Activated CD4-positive, alpha-beta T cell treated with anti-CD3 and anti-CD28 coated beads, Interleukin-2, amount 10 ng/mL, durations not matched to agents 24 days and 14 days (primary cell): ENCODE results near the gene PIK3R3. TPM values are rescaled to one million over a fixed set of nuclear protein-coding genes. Genes with fewer than 3 reads are reported as not detected.

Experiments used
- DNase-seq: peaks from one replicate; pipeline ENCODE4 v3.0.0; 2022
- H3K27ac Mint-ChIP-seq: one replicate; pipeline ENCODE4 v1.8.0; 2022; ENCODE audit warnings: mild to moderate bottlenecking, mixed read lengths
- H3K27me3 Mint-ChIP-seq: one replicate; pipeline ENCODE4 v1.8.0; 2022; ENCODE audit warnings: mixed read lengths
- H3K36me3 Mint-ChIP-seq: one replicate; pipeline ENCODE4 v1.8.0; 2022; ENCODE audit warnings: low read depth, mild to moderate bottlenecking, mixed read lengths
- H3K4me1 Mint-ChIP-seq: one replicate; pipeline ENCODE4 v1.8.0; 2021; ENCODE audit warnings: mixed read lengths
- H3K4me3 Mint-ChIP-seq: one replicate; pipeline ENCODE4 v1.8.0; 2022; ENCODE audit warnings: mild to moderate bottlenecking, moderate library complexity, mixed read lengths
- H3K9me3 Mint-ChIP-seq: one replicate; pipeline ENCODE4 v1.8.0; 2021; ENCODE audit warnings: mixed read lengths
- intact Hi-C: fragments of 100-400 bp; cut with micrococcal nuclease; formaldehyde crosslinking; loops from one replicate; pipeline ENCODE4 v1.15.1; 2023
- total RNA-seq: library from RNA; stranded (reverse); gene quantifications from 2 replicates; pipeline ENCODE4 v1.2.3, GENCODE V29; 2022

The PIK3R3 gene
- 2.4 and 3.2 TPM in 2 replicates for total RNA-seq

DNA sequence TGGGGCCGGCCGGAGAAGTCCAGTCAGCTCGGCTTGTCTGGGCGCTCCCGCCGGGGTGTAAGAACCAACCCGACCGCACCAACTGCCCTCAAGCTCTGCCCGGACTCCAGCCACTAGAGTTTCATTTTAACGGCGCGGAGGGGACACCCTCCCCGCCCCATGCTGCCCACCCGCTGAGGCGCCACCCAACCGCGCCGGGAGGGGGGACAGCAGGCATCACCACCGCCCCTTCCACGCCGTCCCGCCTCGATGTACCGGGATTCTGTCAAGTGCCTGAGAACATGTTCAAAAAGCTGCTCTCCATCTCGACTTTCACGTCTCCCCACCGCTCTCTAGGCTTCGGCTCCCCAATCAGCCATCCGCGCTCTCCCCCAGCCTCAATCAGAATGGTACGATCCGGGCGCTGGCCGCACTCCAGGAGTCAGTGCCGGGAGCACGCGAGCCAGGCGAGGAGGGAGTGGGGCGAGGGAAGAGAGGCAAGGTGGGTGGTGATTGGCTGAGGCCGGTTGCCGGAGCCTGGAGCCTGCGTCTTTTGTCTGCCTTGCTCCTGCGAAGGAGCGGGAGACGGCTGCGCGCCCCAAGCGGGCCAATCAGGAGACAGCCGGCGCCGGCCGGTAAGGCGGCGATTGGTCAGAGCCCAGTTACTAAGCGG is at the start of gene PIK3R3:
TSS of gene PIK3R3 (minus strand) at position 101 of the 652 bp plus-strand sequence. CDS start 677 bp downstream, outside the sequence.
- peaks cover 2% of the 10 kb centered on the region for H3K36me3 Mint-ChIP-seq
- H3K27ac Mint-ChIP-seq, result peak within 1 kb of the TSS; percentile 98
- H3K27me3 Mint-ChIP-seq, result peaks cover 69% of the 10 kb centered on the region
- H3K9me3 Mint-ChIP-seq, result no peaks in the 10 kb centered on the region
- intact Hi-C loops, result loop anchor here (2.0 kb wide), 1 partner anchor 70 kb away; no protein-coding TSS in a partner anchor
- peak; percentile 97 for DNase-seq
- peaks cover 26% of the 10 kb centered on the region for H3K4me1 Mint-ChIP-seq
- peak within 1 kb of the TSS; percentile 98 for H3K4me3 Mint-ChIP-seq

GRCh38 chr1:46181343-46182260 is 49.2 kb upstream of the PIK3R3 start:
- no peak overlapping the region for H3K27ac Mint-ChIP-seq
- H3K4me1 Mint-ChIP-seq, result peaks cover 17% of the 10 kb centered on the region
- H3K36me3 Mint-ChIP-seq, result no peaks in the 10 kb centered on the region
- H3K4me3 Mint-ChIP-seq, result no peak overlapping the region
- DNase-seq, result no peak
- intact Hi-C loops, result no loop called here
- no peaks in the 10 kb centered on the region for H3K9me3 Mint-ChIP-seq
- H3K27me3 Mint-ChIP-seq, result peaks cover 4% of the 10 kb centered on the region

DNA sequence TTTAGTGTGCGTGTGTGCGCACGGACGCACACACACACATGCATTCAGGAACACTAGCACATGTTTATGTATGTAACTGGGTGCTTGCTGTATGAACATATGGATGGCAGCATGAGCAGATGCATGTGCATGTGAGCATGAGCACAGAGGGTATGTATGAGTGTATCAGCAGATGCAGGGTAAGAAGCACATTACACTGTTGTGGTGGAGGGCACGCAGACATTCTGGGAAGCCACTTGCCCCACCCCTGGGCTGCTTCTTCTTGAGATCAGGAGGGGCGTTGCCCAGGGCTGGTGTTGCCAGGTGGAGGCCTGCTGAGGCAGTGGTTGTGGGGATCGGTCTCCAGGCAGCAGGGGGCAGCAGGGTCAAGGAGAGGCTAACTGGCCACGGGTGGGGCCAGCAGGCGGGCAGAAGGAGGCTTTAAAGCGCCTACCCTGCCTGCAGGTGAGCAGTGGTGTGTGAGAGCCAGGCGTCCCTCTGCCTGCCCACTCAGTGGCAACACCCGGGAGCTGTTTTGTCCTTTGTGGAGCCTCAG is 47.7 kb upstream of the PIK3R3 start:
- Mint-ChIP-seq H3K27me3 (peaks cover 4% of the 10 kb centered on the region), H3K4me1 (peaks cover 9% of the 10 kb centered on the region), H3K36me3 (no peaks in the 10 kb centered on the region), H3K4me3 (no peak overlapping the region), H3K27ac (no peak overlapping the region), H3K9me3 (no peaks in the 10 kb centered on the region)
- DNase-seq, result no peak
- intact Hi-C loops, result no loop called here

DNA sequence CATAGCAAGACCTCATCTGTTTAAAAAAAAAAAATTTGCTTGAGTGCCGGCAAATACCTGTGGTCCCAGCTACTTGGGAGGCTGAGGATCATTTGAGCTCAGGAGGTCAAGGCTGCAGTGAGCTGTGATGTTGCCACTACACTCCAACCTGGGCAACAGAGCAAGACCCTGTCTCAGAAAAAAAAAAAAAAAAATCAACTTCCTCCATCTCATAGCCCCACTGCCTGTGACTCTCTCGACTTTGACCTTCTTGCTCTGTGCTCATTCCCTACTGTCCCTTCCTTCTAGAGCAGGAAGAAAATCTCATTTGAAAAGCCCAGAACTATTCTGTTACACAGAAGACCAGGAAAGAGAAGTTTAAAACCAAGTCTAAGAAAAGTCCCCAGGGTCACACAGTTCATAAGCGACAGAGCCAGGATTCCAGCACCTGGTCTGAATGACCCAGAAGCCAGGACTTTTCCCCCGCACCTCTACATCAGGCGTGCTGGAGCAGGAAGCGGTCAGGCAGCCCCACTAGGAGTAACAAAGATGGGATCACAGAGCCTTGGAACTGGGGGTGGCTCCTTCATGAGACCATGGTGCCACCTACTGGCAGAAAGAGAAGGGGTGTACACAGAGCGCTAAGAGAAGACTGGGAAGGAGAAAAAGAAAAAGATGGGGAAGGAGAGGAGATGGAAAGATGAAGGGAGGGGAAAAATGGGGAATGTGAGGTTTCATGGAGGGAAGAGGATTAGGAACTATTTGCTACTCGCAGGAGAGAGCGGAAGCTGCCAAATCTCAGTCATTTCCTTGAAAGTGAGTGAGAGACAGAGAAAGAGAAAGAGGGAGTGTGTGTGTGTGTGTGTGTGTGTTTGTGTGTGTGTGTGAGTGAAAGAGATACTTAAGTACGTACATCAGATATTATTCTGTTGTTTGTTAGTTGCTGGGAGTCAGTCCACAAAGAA is 47.0 kb upstream of the PIK3R3 start:
- H3K36me3 Mint-ChIP-seq, result no peaks in the 10 kb centered on the region
- no peaks in the 10 kb centered on the region for H3K9me3 Mint-ChIP-seq
- intact Hi-C loops, result loop anchor here (1.0 to 2.0 kb wide), 2 partner anchors 19 to 142 kb away; partner anchors contain the start of gene POMGNT1
- no peak overlapping the region for H3K27ac Mint-ChIP-seq
- peaks cover 4% of the 10 kb centered on the region for H3K27me3 Mint-ChIP-seq
- peaks cover 1% of the 10 kb centered on the region for H3K4me1 Mint-ChIP-seq
- DNase-seq, result peak; percentile 90
- no peak overlapping the region for H3K4me3 Mint-ChIP-seq

- no peak within 1 kb of the TSS for H3K4me3 Mint-ChIP-seq
- H3K9me3 Mint-ChIP-seq, result no peaks in the 10 kb centered on the region
- H3K27me3 Mint-ChIP-seq, result peaks cover 7% of the 10 kb centered on the region
- H3K36me3 Mint-ChIP-seq, result no peaks in the 10 kb centered on the region
- H3K27ac Mint-ChIP-seq, result no peak within 1 kb of the TSS
- no peaks in the 10 kb centered on the region for H3K4me1 Mint-ChIP-seq
- intact Hi-C loops, result no loop called here
- DNase-seq, result no peak
These were observed 43.9 kb upstream of the PIK3R3 start, which contains the start of gene P3R3URF for GRCh38 chr1:46176211-46176865. Gene P3R3URF (minus strand): TSS chr1:46176488. CDS start chr1:46176471, 17 bp downstream.

- no peak for DNase-seq
- H3K9me3 Mint-ChIP-seq, result no peaks in the 10 kb centered on the region
- intact Hi-C loops, result no loop called here
- H3K36me3 Mint-ChIP-seq, result no peaks in the 10 kb centered on the region
- H3K4me1 Mint-ChIP-seq, result no peaks in the 10 kb centered on the region
- peaks cover 11% of the 10 kb centered on the region for H3K27me3 Mint-ChIP-seq
- H3K27ac Mint-ChIP-seq, result no peak overlapping the region
- H3K4me3 Mint-ChIP-seq, result no peak overlapping the region
These were observed 42.8 kb upstream of the PIK3R3 start for GRCh38 chr1:46175243-46175642.

GRCh38 chr1:46174448-46175231 is 42.2 kb upstream of the PIK3R3 start, which contains the start of gene TSPAN1:
Gene TSPAN1 (plus strand): TSS chr1:46175087. CDS start chr1:46181108, 6,021 bp downstream.
- Mint-ChIP-seq H3K36me3 (no peaks in the 10 kb centered on the region), H3K27me3 (peaks cover 15% of the 10 kb centered on the region), H3K4me1 (no peaks in the 10 kb centered on the region), H3K4me3 (no peak within 1 kb of the TSS), H3K27ac (no peak within 1 kb of the TSS), H3K9me3 (no peaks in the 10 kb centered on the region)
- peak; percentile 51 for DNase-seq
- intact Hi-C loops, result no loop called here

- intact Hi-C loops, result no loop called here
- no peaks in the 10 kb centered on the region for H3K9me3 Mint-ChIP-seq
- peaks cover 26% of the 10 kb centered on the region for H3K27me3 Mint-ChIP-seq
- no peak overlapping the region for H3K4me3 Mint-ChIP-seq
- no peaks in the 10 kb centered on the region for H3K4me1 Mint-ChIP-seq
- H3K27ac Mint-ChIP-seq, result no peak overlapping the region
- no peaks in the 10 kb centered on the region for H3K36me3 Mint-ChIP-seq
- DNase-seq, result peak; percentile 52
These were observed 41.0 kb upstream of the PIK3R3 start for GRCh38 chr1:46173361-46173856.

- Mint-ChIP-seq H3K4me3 (no peak overlapping the region), H3K4me1 (peaks cover 4% of the 10 kb centered on the region), H3K36me3 (no peaks in the 10 kb centered on the region), H3K27ac (peak overlapping the region; percentile 23), H3K27me3 (peaks cover 28% of the 10 kb centered on the region), H3K9me3 (no peaks in the 10 kb centered on the region)
- intact Hi-C loops, result no loop called here
- no peak for DNase-seq
These were observed 39.9 kb upstream of the PIK3R3 start for GRCh38 chr1:46172321-46172720.

DNA sequence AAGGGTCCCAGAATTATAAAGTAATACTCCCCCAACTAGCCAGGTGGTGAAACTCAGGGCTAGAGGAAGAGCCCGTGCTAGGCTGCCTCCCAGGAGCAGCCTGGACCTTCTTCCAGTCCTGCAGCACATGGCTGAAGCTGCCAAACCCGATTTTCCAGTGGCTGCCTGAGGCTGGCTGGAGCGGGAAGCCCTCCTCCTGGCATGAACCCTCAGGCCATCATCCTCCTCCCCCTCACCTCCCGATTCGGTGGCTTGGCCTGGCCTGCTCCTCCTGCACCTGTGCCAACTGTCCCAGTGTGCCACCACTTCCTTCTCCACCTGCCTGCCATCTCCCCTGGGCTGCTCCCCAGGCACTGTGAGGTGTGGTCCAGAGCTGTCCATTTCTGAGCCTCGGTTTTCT is 39.4 kb upstream of the PIK3R3 start:
- peaks cover 6% of the 10 kb centered on the region for H3K4me1 Mint-ChIP-seq
- no peaks in the 10 kb centered on the region for H3K9me3 Mint-ChIP-seq
- no peaks in the 10 kb centered on the region for H3K36me3 Mint-ChIP-seq
- H3K27ac Mint-ChIP-seq, result peak overlapping the region; percentile 23
- DNase-seq, result no peak
- H3K4me3 Mint-ChIP-seq, result no peak overlapping the region
- intact Hi-C loops, result no loop called here
- H3K27me3 Mint-ChIP-seq, result peaks cover 27% of the 10 kb centered on the region

- Mint-ChIP-seq H3K4me3 (no peak overlapping the region), H3K9me3 (no peaks in the 10 kb centered on the region), H3K4me1 (peaks cover 11% of the 10 kb centered on the region), H3K27ac (no peak overlapping the region), H3K36me3 (no peaks in the 10 kb centered on the region), H3K27me3 (peaks cover 27% of the 10 kb centered on the region)
- DNase-seq, result no peak
- intact Hi-C loops, result no loop called here
These were observed 38.9 kb upstream of the PIK3R3 start for GRCh38 chr1:46171351-46171750.
